ENCODE measurements around the gene RTL1.

Gene RTL1

DNA sequence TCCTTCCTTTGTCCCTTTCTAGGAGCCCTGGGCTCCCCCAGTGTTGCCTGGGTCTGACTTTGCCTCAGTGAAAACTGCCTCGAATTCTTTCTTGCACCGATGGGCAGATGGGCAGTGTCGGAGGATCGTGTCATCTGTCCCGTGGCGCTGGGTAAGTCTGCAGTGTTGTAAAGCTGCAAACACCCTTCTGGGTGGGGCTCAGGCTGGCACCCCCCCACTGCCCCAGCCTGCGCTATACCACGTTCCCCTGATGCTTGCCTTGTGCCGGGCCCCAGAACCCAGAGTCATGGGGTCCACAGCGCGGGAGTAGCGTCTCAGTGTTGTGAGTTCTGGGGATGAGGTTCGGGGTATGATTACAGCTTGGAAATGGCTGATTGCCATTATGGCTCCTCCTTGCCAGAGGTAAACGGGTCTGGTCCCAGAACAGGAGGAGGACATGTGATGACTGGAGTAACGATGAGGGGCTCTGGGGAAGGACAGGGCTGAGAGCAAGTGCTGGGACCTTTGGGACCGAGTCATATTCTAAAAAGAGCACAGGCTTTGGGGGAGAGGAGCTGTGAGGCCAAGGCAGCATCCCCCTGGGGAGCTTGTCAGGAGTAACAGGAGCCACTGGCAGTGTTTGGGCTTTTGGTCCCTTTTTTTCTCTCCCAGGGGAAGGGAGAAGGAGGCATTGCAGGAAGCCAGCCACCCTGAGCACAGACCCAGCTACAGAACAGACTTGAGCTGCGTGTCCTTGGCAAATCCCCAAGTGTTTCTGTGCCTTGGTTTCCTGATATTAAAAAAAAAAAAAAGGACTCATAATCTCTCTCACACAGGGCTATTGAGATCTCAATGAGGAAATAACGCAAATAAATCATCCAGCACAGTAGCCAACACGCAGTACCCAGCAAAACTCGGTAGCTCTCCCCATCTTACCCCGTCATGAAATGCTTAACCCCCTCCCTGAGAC, 4.3 kb downstream of the RTL1 start:
- no peak for TF ChIP-seq CEBPB (IDR thresholded peaks at IDR 0.05)
- TF ChIP-seq EGR1 (IDR thresholded peaks at IDR 0.05), result no peak
- TF ChIP-seq CREB1 (IDR thresholded peaks at IDR 0.05; ENCODE audit: low read depth), result no peak
- no peak for TF ChIP-seq YY1 (IDR thresholded peaks at IDR 0.05; ENCODE audit: low read depth)
- no peak for TF ChIP-seq TEAD4 (IDR thresholded peaks at IDR 0.05)
- no peak for TF ChIP-seq NFIC (IDR thresholded peaks at IDR 0.05)
- TF ChIP-seq ZBTB7A (IDR thresholded peaks at IDR 0.05; ENCODE audit: low read depth), result no peak
- no peak for TF ChIP-seq FOXM1 (IDR thresholded peaks at IDR 0.05; ENCODE audit: borderline replicate concordance, low read depth)

DNA sequence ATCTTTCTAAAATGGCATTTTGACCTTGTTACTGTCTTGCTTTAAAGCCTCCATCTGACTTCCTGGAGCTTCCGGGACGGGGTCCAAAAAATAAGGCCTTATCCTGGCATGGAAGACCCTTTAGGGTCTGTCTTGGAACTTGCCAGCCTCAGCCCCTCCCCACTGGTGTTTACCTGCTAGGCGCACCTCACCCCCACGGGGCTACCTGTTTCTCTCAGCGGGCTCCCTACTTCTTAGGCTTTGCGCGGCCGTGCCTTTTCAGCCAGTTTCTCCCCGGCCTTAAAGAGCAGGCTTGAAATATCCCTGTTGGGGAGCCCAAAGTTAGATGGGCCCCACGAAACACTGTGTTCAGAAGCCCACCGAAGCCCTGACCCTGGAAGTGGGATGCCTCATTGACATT, 5.1 kb downstream of the RTL1 start:
- TF ChIP-seq NFIC (IDR thresholded peaks at IDR 0.05) (no peak), RAD21 (IDR thresholded peaks at IDR 0.05; ENCODE audit: low read depth) (no peak), ZBTB7A (IDR thresholded peaks at IDR 0.05; ENCODE audit: low read depth) (no peak), YY1 (IDR thresholded peaks at IDR 0.05; ENCODE audit: low read depth) (no peak)
- TF ChIP-seq, protein P1, sequence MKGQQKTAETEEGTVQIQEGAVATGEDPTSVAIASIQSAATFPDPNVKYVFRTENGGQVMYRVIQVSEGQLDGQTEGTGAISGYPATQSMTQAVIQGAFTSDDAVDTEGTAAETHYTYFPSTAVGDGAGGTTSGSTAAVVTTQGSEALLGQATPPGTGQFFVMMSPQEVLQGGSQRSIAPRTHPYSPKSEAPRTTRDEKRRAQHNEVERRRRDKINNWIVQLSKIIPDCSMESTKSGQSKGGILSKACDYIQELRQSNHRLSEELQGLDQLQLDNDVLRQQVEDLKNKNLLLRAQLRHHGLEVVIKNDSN (IDR thresholded peaks at IDR 0.05), result no peak

DNA sequence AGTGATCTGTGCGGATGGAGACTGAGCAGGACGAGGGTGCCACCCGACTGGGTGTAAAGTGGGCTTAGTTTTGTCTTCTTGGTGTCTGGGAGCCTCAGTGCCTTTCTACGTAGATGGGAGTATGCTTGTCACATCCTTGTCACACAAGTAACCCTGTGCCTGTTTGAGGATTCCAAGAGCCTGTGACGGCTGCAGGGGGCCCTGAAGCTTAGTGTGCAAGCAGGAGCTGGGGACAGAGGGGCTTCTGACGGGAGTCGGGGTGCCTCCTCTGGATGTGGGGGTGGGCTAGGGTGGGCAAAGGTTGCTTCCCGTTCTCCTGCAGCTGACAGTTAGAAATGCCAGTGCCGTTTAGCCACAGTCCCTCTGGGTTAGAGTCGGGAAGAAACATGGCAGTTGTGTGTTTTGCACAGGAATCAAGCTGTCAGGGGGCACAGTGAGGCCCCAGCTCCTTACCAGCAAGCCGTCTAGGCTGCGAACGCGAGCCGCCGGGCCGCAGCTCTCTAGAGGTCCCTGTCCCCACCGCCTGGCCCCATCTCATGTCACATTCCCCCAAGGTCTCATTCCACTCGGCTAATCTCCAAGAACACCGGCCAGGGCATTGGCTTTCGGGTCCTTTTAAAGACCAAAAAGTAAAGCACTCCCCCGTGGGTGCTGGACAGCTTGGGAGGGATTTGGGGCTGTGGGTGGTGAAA, 7.0 kb downstream of the RTL1 start:
- TF ChIP-seq TEAD4 (IDR thresholded peaks at IDR 0.05) (no peak), TCF12 (IDR thresholded peaks at IDR 0.05; ENCODE audit: low read depth) (no peak), RAD21 (IDR thresholded peaks at IDR 0.05; ENCODE audit: low read depth) (no peak), CEBPB (IDR thresholded peaks at IDR 0.05) (no peak), CREB1 (IDR thresholded peaks at IDR 0.05; ENCODE audit: low read depth) (no peak), FOXM1 (IDR thresholded peaks at IDR 0.05; ENCODE audit: borderline replicate concordance, low read depth) (no peak), ZBTB7A (IDR thresholded peaks at IDR 0.05; ENCODE audit: low read depth) (no peak), EP300 (IDR thresholded peaks at IDR 0.05; ENCODE audit: borderline replicate concordance) (no peak), TAF1 (IDR thresholded peaks at IDR 0.05; ENCODE audit: low read depth) (no peak), NFIC (IDR thresholded peaks at IDR 0.05) (no peak), YY1 (IDR thresholded peaks at IDR 0.05; ENCODE audit: low read depth) (no peak)
- TF ChIP-seq, protein P2, sequence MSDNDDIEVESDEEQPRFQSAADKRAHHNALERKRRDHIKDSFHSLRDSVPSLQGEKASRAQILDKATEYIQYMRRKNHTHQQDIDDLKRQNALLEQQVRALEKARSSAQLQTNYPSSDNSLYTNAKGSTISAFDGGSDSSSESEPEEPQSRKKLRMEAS (IDR thresholded peaks at IDR 0.05), result no peak
- TF ChIP-seq, protein P3, sequence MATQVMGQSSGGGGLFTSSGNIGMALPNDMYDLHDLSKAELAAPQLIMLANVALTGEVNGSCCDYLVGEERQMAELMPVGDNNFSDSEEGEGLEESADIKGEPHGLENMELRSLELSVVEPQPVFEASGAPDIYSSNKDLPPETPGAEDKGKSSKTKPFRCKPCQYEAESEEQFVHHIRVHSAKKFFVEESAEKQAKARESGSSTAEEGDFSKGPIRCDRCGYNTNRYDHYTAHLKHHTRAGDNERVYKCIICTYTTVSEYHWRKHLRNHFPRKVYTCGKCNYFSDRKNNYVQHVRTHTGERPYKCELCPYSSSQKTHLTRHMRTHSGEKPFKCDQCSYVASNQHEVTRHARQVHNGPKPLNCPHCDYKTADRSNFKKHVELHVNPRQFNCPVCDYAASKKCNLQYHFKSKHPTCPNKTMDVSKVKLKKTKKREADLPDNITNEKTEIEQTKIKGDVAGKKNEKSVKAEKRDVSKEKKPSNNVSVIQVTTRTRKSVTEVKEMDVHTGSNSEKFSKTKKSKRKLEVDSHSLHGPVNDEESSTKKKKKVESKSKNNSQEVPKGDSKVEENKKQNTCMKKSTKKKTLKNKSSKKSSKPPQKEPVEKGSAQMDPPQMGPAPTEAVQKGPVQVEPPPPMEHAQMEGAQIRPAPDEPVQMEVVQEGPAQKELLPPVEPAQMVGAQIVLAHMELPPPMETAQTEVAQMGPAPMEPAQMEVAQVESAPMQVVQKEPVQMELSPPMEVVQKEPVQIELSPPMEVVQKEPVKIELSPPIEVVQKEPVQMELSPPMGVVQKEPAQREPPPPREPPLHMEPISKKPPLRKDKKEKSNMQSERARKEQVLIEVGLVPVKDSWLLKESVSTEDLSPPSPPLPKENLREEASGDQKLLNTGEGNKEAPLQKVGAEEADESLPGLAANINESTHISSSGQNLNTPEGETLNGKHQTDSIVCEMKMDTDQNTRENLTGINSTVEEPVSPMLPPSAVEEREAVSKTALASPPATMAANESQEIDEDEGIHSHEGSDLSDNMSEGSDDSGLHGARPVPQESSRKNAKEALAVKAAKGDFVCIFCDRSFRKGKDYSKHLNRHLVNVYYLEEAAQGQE (IDR thresholded peaks at IDR 0.05; ENCODE audit: low read depth), result no peak
- TF ChIP-seq, protein P1 (IDR thresholded peaks at IDR 0.05), result no peak

DNA sequence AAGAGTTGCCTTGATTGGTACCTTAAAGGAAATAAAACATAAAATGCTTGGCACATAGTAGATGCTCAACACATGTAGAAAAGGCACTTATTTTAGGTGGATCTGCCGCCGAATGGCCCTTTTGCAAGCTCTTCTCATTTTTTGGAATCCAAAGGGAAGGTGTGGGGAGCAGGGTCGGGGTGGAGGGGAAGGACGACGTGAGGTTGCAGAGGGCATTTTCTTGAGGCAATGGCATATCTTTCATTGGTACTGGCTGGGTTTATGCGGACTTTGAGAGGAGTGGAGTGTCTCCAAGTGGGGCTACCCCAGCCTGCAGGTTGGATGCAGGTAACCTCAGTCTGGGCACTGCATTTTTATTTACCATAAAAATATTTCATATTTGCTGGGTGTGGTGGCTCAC, 8.1 kb downstream of the RTL1 start:
- TF ChIP-seq TEAD4 (IDR thresholded peaks at IDR 0.05) (no peak), FOXM1 (IDR thresholded peaks at IDR 0.05; ENCODE audit: borderline replicate concordance, low read depth) (no peak), CREB1 (IDR thresholded peaks at IDR 0.05; ENCODE audit: low read depth) (no peak), EGR1 (IDR thresholded peaks at IDR 0.05) (no peak), NFIC (IDR thresholded peaks at IDR 0.05) (no peak), ZBTB7A (IDR thresholded peaks at IDR 0.05; ENCODE audit: low read depth) (no peak), TCF12 (IDR thresholded peaks at IDR 0.05; ENCODE audit: low read depth) (no peak), YY1 (IDR thresholded peaks at IDR 0.05; ENCODE audit: low read depth) (no peak), EP300 (IDR thresholded peaks at IDR 0.05; ENCODE audit: borderline replicate concordance) (no peak), TAF1 (IDR thresholded peaks at IDR 0.05; ENCODE audit: low read depth) (no peak), CEBPB (IDR thresholded peaks at IDR 0.05) (no peak), RAD21 (IDR thresholded peaks at IDR 0.05; ENCODE audit: low read depth) (no peak)
- TF ChIP-seq, protein P1 (IDR thresholded peaks at IDR 0.05), result no peak
- TF ChIP-seq, protein P2 (IDR thresholded peaks at IDR 0.05), result no peak
- TF ChIP-seq, protein P3 (IDR thresholded peaks at IDR 0.05; ENCODE audit: low read depth), result no peak

DNA sequence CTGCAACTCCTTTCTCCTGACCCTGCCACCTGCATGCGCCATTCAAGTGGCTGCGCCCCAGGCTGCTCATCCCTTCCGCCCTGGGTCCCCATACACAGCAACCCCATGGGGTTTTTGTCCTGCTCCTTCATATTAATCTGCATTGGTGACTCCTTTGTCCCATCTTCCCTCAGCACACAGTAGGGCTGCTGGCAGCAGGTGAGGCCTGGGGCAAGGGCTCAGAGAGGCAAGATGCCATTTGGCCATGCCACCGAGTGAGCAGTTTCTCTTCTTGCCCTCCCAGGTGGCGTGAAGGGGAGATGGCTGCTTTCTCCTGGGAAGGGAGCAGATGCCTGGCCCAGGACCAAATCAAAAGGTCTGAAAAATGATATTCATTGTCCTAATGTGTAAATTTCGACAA, 9.1 kb downstream of the RTL1 start:
- TF ChIP-seq RAD21 (IDR thresholded peaks at IDR 0.05; ENCODE audit: low read depth), result no peak
- TF ChIP-seq, protein P1 (IDR thresholded peaks at IDR 0.05), result no peak
- TF ChIP-seq CREB1 (IDR thresholded peaks at IDR 0.05; ENCODE audit: low read depth), result no peak
- TF ChIP-seq, protein P2 (IDR thresholded peaks at IDR 0.05), result no peak
- no peak for TF ChIP-seq EP300 (IDR thresholded peaks at IDR 0.05; ENCODE audit: borderline replicate concordance)
- TF ChIP-seq NFIC (IDR thresholded peaks at IDR 0.05), result no peak
- no peak for TF ChIP-seq EGR1 (IDR thresholded peaks at IDR 0.05)
- no peak for TF ChIP-seq ZBTB7A (IDR thresholded peaks at IDR 0.05; ENCODE audit: low read depth)
- no peak for TF ChIP-seq CEBPB (IDR thresholded peaks at IDR 0.05)
- TF ChIP-seq TAF1 (IDR thresholded peaks at IDR 0.05; ENCODE audit: low read depth), result no peak
- no peak for TF ChIP-seq TCF12 (IDR thresholded peaks at IDR 0.05; ENCODE audit: low read depth)
- no peak for TF ChIP-seq TEAD4 (IDR thresholded peaks at IDR 0.05)
- no peak for TF ChIP-seq YY1 (IDR thresholded peaks at IDR 0.05; ENCODE audit: low read depth)
- TF ChIP-seq FOXM1 (IDR thresholded peaks at IDR 0.05; ENCODE audit: borderline replicate concordance, low read depth), result no peak
- TF ChIP-seq, protein P3 (IDR thresholded peaks at IDR 0.05; ENCODE audit: low read depth), result no peak

Data from Ishikawa (cell line).